ENCODE measurements around the gene CAMK2B.

GRCh38 chr7:44185729-44186128 lies 139.7 kb downstream of the CAMK2B start:
- TF ChIP-seq, protein P1, sequence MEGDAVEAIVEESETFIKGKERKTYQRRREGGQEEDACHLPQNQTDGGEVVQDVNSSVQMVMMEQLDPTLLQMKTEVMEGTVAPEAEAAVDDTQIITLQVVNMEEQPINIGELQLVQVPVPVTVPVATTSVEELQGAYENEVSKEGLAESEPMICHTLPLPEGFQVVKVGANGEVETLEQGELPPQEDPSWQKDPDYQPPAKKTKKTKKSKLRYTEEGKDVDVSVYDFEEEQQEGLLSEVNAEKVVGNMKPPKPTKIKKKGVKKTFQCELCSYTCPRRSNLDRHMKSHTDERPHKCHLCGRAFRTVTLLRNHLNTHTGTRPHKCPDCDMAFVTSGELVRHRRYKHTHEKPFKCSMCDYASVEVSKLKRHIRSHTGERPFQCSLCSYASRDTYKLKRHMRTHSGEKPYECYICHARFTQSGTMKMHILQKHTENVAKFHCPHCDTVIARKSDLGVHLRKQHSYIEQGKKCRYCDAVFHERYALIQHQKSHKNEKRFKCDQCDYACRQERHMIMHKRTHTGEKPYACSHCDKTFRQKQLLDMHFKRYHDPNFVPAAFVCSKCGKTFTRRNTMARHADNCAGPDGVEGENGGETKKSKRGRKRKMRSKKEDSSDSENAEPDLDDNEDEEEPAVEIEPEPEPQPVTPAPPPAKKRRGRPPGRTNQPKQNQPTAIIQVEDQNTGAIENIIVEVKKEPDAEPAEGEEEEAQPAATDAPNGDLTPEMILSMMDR (IDR thresholded peaks at IDR 0.05): no peak
- TF ChIP-seq POLR2A (IDR thresholded peaks at IDR 0.05; ENCODE audit: low read length) (no peak), RFX5 (IDR thresholded peaks at IDR 0.05) (no peak), MYC (IDR thresholded peaks at IDR 0.05; ENCODE audit: borderline replicate concordance, low read length) (no peak), ESRRA (IDR thresholded peaks at IDR 0.05; ENCODE audit: borderline replicate concordance, low read length) (no peak), CBX8 (IDR thresholded peaks at IDR 0.05) (no peak), JUN (IDR thresholded peaks at IDR 0.05) (no peak)
- TF ChIP-seq, protein P2, sequence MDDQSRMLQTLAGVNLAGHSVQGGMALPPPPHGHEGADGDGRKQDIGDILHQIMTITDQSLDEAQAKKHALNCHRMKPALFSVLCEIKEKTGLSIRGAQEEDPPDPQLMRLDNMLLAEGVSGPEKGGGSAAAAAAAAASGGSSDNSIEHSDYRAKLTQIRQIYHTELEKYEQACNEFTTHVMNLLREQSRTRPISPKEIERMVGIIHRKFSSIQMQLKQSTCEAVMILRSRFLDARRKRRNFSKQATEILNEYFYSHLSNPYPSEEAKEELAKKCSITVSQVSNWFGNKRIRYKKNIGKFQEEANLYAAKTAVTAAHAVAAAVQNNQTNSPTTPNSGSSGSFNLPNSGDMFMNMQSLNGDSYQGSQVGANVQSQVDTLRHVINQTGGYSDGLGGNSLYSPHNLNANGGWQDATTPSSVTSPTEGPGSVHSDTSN (IDR thresholded peaks at IDR 0.05): no peak
